IPS-18c (cell line): Measurements from ENCODE around the gene KIAA0930.

ENCODE experiments used
- H3K4me3 ChIP-seq: 2 replicates; pipeline ENCODE4 v1.7.0; 2013; ENCODE audit warnings: low read depth, mild to moderate bottlenecking, low read length, moderate library complexity; ENCODE audit not compliant: insufficient read depth
- H3K9me3 ChIP-seq: one replicate; pipeline ENCODE4 v1.6.1; 2013; ENCODE audit warnings: mild to moderate bottlenecking, low read length, moderate library complexity; ENCODE audit not compliant: control insufficient read depth, insufficient read depth

Gene KIAA0930

DNA sequence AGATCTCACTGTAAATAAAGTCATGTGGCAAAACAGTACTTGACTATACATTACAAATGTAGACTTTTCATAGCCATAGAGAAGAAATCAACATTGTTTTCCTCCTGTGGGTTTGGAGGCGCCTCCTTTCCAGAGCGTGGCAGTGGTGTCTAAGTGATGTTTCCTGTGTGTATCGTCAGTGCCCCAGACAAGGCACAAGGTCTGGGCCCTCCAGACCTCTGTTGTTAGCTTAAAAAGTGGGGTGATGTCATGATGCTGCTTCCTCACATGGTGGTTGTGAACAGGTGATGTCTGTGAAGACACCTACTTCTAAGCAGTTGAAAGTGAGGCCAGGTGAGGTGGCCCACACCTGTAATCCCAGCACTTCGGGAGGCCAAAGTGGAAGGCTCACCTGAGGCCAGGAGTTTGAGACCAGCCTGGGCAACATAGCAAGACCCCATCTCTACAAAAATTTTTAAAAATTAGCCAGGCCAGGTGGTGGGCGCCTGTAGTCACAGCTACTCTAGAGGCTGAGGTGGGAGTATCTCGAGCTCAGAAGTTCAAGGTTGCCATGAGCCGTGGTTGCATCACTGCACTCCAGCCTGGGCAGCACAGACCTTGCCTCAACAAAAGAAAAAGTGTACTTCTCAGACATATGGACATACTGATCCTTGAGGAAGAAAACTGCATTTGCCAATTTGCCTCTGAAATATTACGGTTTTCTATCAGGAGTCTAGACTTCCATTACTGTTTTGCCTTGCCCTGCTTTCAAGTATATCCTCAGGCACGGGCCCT, 61.2 kb downstream of the KIAA0930 start:
- Histone ChIP-seq H3K4me3 (no peak overlapping the region), H3K9me3 (no peaks in the 10 kb centered on the region)

DNA sequence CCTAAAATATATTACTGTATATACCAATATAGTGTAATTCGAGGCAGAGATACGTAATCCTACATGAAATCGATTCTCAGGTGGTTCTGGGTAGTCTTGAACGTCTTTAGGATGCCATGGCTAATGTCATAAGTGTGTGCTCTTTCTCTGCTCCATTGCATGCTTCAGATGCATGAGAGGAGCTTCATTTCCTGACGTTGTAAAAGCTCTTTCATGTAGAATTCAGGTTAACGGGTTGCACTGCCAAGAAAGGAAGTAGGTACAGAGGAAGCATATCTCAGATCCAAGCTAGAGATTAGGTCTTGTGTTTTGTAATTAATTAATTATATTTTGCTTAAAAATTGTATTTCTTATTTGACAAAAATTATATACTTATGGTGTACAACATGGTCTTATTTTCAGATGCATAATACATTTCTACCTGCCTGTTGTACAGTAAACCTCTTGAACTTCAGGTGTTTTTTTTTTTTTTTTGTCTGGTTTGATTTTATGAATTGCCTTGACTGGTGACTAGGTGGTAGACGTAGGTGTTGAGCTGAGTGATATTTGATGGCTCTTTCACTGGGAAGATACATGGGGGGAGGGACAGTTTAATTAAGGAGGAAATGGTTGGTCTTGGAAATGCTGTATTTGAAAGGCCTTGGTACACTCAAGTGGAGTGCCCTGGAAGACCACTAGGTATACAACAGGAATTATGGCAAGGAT, 67.7 kb downstream of the KIAA0930 start:
- no peak overlapping the region for H3K4me3 ChIP-seq

GRCh38 chr22:45171830-45172229, 68.9 kb downstream of the KIAA0930 start:
- Histone ChIP-seq H3K9me3 (no peaks in the 10 kb centered on the region), H3K4me3 (no peak overlapping the region)

More for the DNA sequence above, 67.7 kb downstream of the KIAA0930 start:
- H3K9me3 ChIP-seq = no peaks in the 10 kb centered on the region

GRCh38 chr22:45169591-45170466, 70.9 kb downstream of the KIAA0930 start:
- Histone ChIP-seq H3K9me3 (no peaks in the 10 kb centered on the region), H3K4me3 (no peak overlapping the region)

- no peaks in the 10 kb centered on the region for H3K9me3 ChIP-seq
Measured at GRCh38 chr22:45166932-45167331, 73.8 kb downstream of the KIAA0930 start.

GRCh38 chr22:45164270-45165088, 76.2 kb downstream of the KIAA0930 start:
- Histone ChIP-seq H3K9me3 (no peaks in the 10 kb centered on the region), H3K4me3 (peak overlapping the region; percentile 63)

More at GRCh38 chr22:45166932-45167331, 73.8 kb downstream of the KIAA0930 start:
- H3K4me3 ChIP-seq = no peak overlapping the region

GRCh38 chr22:45163451-45164269, 77.0 kb downstream of the KIAA0930 start, which contains the start of gene NUP50:
Gene NUP50, plus strand, starts transcription at chr22:45163925. Its CDS starts 4,253 bp downstream, at chr22:45168178.
- Histone ChIP-seq H3K9me3 (no peaks in the 10 kb centered on the region), H3K4me3 (peak within 1 kb of the TSS; percentile 91)

GRCh38 chr22:45163099-45163450, 77.6 kb downstream of the KIAA0930 start:
- H3K4me3 ChIP-seq = peak overlapping the region; percentile 91
- no peaks in the 10 kb centered on the region for H3K9me3 ChIP-seq

GRCh38 chr22:45162531-45162930, 78.2 kb downstream of the KIAA0930 start:
- no peaks in the 10 kb centered on the region for H3K9me3 ChIP-seq
- H3K4me3 ChIP-seq = peak overlapping the region; percentile 91

DNA sequence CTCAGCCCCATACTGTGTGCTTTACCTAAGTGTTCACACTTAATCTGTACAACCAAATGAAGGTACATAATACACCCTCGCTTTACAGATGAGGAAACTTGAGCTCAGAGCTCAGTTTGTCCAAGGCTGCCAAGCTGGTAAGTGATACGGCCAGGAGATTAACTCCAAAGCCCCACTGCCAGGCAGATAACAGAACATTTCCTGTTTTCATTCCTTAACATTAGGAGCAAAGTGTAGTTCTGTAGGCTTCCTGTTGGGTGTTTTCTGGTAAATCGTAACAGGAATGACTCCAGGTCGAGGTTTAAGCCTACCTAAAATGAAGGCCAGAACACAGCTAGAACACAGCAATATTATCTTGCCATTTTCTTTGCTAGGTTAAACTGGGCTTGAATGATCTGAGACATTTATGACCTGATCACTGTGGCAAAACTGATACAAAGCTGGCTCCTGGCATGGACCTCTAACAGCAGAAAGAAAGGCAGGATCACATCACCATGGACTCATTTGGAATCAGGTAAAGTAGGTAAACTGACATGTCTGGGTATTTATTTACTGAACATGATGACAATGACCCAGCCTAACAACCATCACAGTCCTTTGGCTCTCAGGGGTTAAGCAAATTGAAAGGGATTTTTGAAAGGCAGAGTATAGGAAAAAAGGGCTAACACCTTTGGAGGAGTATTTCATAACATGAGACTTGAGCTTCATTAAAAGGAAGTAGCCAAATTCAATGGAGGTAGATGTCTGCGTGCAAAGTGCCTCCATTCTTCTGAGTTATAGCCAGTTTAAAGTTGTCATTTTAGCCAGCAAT, 80.8 kb downstream of the KIAA0930 start:
- Histone ChIP-seq H3K4me3 (no peak overlapping the region), H3K9me3 (no peaks in the 10 kb centered on the region)

DNA sequence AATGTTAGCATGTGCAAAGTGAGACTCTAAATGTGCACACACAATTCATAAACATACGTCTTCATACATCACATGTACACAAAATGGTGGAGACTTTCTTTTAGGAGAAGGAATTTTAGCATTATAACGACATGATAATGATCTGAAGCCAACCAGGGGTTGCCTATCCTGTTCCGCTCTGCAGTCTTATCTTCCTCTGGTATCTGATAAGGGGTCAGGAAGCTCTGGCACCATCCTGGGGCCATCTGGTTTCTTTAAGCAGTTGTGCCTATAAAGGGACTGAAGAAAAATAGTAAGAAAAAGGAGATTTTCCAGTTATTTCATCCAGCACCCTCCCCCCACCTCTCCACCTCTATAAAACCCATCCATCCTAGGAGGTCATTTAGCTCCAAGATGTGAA, 82.8 kb downstream of the KIAA0930 start:
- Histone ChIP-seq H3K4me3 (no peak overlapping the region), H3K9me3 (no peaks in the 10 kb centered on the region)

GRCh38 chr22:45155050-45155840, 85.4 kb downstream of the KIAA0930 start:
- no peaks in the 10 kb centered on the region for H3K9me3 ChIP-seq
- H3K4me3 ChIP-seq = no peak overlapping the region

DNA sequence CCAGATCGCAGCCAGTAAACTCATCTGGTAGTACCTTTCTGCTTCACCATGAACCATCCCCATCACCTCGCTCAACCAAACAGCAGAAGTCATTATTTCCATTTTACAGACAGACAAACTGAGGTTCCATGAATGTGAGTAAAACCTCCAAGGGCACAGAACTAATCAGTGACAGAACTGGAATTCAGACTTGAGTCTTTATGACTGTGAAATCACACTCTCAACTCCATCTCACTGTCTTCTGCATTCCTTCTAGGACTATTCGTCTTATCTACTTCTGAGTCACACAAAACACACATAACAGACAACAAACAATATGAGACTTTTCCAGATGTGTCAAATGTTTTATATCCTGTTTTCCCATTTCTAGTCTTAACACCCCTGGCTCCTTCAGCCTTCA, 86.3 kb downstream of the KIAA0930 start:
- Histone ChIP-seq H3K9me3 (no peaks in the 10 kb centered on the region), H3K4me3 (no peak overlapping the region)

DNA sequence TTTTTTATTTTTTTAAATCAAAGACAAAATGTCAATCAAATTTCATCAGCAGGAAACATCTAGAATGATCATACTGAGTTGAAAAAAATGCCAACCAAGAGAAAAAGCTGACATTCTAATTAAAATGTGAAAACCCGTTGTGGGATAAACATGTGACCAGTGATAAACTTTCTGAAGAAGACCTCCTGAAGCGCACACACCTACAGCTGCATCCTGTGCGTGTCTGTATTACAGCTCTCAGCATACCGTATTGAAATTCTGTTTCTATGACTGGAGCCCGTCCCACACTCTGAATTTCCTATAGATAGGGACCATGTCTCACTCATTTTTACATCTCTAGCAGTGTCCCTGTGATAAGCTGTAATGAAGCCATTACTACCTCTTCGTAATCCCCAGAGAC, 89.2 kb downstream of the KIAA0930 start:
- Histone ChIP-seq H3K4me3 (no peak overlapping the region), H3K9me3 (no peaks in the 10 kb centered on the region)

DNA sequence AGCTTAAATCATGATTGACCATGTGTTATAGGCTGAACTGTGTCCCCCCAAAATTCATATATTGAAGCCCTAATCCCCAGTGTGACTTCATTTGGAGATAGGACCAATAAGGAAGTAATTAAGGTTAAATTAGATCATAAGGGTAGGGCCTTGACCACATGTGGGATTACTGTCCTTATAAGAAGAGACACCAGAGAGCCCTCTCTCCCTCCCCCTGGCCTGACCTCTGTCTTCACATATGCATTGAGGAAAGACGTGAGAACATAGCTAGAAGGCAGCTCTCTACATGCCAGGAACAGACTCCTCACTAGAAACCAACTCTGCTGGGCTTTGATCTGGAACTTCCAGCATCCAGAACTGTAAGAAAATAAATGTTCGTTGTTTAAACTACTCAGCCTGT, 90.6 kb downstream of the KIAA0930 start:
- Histone ChIP-seq H3K9me3 (no peaks in the 10 kb centered on the region), H3K4me3 (no peak overlapping the region)
